Ovary (tissue), 9 donors: Measurements from ENCODE around the gene MEGF10. TPM values are rescaled to one million over a fixed set of nuclear protein-coding genes. Genes with fewer than 3 reads are reported as not detected.

Experiments
- DNase-seq, 5 donors: peaks; one replicate each; pipeline ENCODE4 v3.0.0-alpha.2; 2019 to 2020
- H3K27ac ChIP-seq, 2 donors: fragments of 200-600 bp; one replicate each; pipeline versions ENCODE4 v1.5.1 to v1.8.0; 2019 to 2022
- H3K27me3 ChIP-seq: fragments of 200-600 bp; one replicate; pipeline ENCODE4 v1.8.0; 2022
- H3K36me3 ChIP-seq: fragments of 200-600 bp; sonication (generic); one replicate; pipeline ENCODE4 v1.5.1; 2019
- H3K4me1 ChIP-seq: one replicate; pipeline ENCODE4 v1.8.1; 2013; ENCODE audit warnings: mild to moderate bottlenecking, moderate library complexity; ENCODE audit not compliant: insufficient read depth
- H3K4me3 ChIP-seq: fragments of 200-600 bp; sonication (generic); one replicate; pipeline ENCODE4 v1.5.1; 2017
- H3K9me3 ChIP-seq, 2 donors: fragments of 200-600 bp in 1 of 2; sonication (generic) in 1 of 2; one replicate each; pipeline versions ENCODE4 v1.5.1 to v1.8.1; 2013 to 2019; ENCODE audit warnings: mild to moderate bottlenecking in 1 of 2, moderate library complexity in 1 of 2
- EP300 ChIP-seq: sonication (generic); formaldehyde crosslinking; IDR thresholded peaks from one replicate; pipeline ENCODE4 v1.6.1; 2017; ENCODE audit warnings: antibody characterized with exemption
- POLR2A ChIP-seq: fragments of 450-650 bp; IDR thresholded peaks from one replicate; pipeline ENCODE4 v1.6.1; 2017; ENCODE audit warnings: antibody characterized with exemption, mild to moderate bottlenecking, moderate library complexity
- WGBS, 3 donors: extraction: QIAGEN DNeasy Blood & Tissue Kit in 1 of 3; methylation state at CpG; one replicate each; pipeline versions ENCODE4 v1.1.5 to v1.1.7; 2013 to 2017; 5-methylcytosine and 5-hydroxymethylcytosine counted together
- intact Hi-C, 4 donors: fragments of 100-400 bp; cut with DNase I; formaldehyde crosslinking; loops; one replicate each; pipeline versions ENCODE4 v1.11.0 to v1.15.1; 2022 to 2023
- polyA plus RNA-seq, 2 donors: library from polyadenylated mRNA; stranded (reverse); fragments of 200-250 nt in 1 of 2; fragments of 350-450 nt in 1 of 2; fragmentation: Illumina TruSeq in 1 of 2; extraction: RNeasy Lipid Tissue Mini Kit (QIAGEN cat#74804) in 1 of 2; gene quantifications; one replicate each; pipeline ENCODE4 v1.2.3, GENCODE V29; 2013 to 2014
- total RNA-seq, 7 donors: library from RNA; depleted of rRNA in 2 of 7; stranded (reverse); fragments of >200 nt in 2 of 7; fragmentation: NEBNext Ultra II Directional in 3 of 7; extraction: Animal tissue kit (Norgen Biotek cat#: 25700) in 3 of 7; gene quantifications; one replicate each; pipeline versions ENCODE4 v1.1.0 to v1.2.4, GENCODE V29; 2016 to 2023
- TF ChIP-seq, protein P1 (sequence below), 3 donors: fragments of 450-650 bp in 2 of 3; fragments of 200-600 bp in 1 of 3; IDR thresholded peaks; one replicate each; pipeline versions ENCODE4 v1.5.1 to v1.8.0; 2016 to 2022; ENCODE audit warnings: antibody characterized with exemption in 3 of 3, mild to moderate bottlenecking in 1 of 3
- donor health status: DM: no; HTN: no; CAD: no; lungs with moderate emphysema.
- donor health status: DM: no; HTN: no; CAD: no.
- donor health status: Bipolar disorder and iron deficiency.
- donor health status: DM: yes; HTN: yes; CAD: no.
- donor health status: DM: no; HTN: no; CAD: no.
- donor health status: DM: yes; HTN: yes; CAD: no.

The MEGF10 gene
- total and polyA plus RNA-seq, 9 donors: 0.10 to 1.2 (median 0.51) TPM; not detected in 1

DNA sequence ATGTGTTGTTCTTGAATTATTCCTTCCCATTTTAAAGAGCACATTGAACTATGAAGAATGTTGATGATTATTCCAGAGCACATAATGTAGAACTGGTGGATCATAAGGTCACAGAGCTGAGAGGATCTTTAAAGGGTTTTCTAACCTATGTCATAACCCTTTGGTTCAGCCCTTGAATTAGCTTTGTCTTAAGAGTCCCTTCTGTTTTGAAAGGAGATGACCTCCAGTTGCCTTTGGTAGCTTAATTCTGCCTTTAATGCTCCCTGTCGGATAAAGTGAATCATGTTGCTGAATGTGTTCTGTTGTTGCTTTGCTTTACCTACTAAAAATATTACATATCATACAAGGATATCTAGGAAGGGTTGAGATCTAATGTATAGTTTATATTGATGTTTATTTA is 127.8 kb downstream of the MEGF10 start:
- no peak for DNase-seq
- Histone ChIP-seq H3K4me3 (no peak overlapping the region), H3K27ac (no peak overlapping the region), H3K36me3 (no peaks in the 10 kb centered on the region), H3K27me3 (no peaks in the 10 kb centered on the region), H3K9me3 (no peaks in the 10 kb centered on the region), H3K4me1 (no peaks in the 10 kb centered on the region)
- TF ChIP-seq EP300 (no peak), POLR2A (no peak)
- TF ChIP-seq, protein P1, sequence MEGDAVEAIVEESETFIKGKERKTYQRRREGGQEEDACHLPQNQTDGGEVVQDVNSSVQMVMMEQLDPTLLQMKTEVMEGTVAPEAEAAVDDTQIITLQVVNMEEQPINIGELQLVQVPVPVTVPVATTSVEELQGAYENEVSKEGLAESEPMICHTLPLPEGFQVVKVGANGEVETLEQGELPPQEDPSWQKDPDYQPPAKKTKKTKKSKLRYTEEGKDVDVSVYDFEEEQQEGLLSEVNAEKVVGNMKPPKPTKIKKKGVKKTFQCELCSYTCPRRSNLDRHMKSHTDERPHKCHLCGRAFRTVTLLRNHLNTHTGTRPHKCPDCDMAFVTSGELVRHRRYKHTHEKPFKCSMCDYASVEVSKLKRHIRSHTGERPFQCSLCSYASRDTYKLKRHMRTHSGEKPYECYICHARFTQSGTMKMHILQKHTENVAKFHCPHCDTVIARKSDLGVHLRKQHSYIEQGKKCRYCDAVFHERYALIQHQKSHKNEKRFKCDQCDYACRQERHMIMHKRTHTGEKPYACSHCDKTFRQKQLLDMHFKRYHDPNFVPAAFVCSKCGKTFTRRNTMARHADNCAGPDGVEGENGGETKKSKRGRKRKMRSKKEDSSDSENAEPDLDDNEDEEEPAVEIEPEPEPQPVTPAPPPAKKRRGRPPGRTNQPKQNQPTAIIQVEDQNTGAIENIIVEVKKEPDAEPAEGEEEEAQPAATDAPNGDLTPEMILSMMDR (IDR thresholded peaks at IDR 0.05): no peak
- intact Hi-C loops: no loop called here
- 53 to 71% (median 65%) methylated on average over 1 of the region's 1 CpG for WGBS, 3 donors

GRCh38 chr5:127418974-127419682 is 128.5 kb downstream of the MEGF10 start:
- H3K27ac ChIP-seq: no peak overlapping the region
- no peak for TF ChIP-seq EP300
- no peak for TF ChIP-seq POLR2A
- TF ChIP-seq, protein P1 (IDR thresholded peaks at IDR 0.05): no peak
- intact Hi-C loops: no loop called here

DNA sequence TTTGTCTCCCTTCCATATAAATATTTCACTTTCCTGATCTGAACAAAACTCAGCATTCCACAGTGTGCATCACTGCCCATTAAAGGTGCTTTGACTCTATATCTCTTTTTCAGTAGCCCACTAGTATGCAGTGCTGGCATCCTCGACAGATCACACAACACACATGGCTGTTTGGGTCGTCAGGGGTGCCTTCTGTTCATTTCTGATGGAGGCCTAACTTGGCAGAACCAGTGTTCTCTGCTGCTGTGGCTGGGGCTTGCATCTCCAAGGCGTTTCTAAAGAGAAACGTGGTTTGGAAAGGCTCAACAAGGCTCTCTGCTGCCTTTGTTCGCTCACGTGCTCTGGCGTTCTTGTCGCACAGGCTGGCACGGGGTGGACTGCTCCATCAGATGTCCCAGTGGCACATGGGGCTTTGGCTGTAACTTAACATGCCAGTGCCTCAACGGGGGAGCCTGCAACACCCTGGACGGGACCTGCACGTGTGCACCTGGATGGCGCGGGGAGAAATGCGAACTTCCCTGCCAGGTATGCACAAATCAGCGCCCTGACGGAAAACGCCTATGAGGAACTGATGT is 129.2 kb downstream of the MEGF10 start:
- 89 to 92% (median 92%) methylated on average over 18 of the region's 18 CpGs for WGBS, 3 donors
- no peaks in the 10 kb centered on the region for H3K4me1 ChIP-seq
- TF ChIP-seq POLR2A (no peak), EP300 (no peak)
- TF ChIP-seq, protein P1 (IDR thresholded peaks at IDR 0.05): no peak
- no peaks in the 10 kb centered on the region for H3K36me3 ChIP-seq
- intact Hi-C loops: no loop called here
- no peak overlapping the region for H3K27ac ChIP-seq
- no peak overlapping the region for H3K4me3 ChIP-seq
- no peak for DNase-seq
- no peaks in the 10 kb centered on the region for H3K27me3 ChIP-seq
- H3K9me3 ChIP-seq: no peaks in the 10 kb centered on the region

More at GRCh38 chr5:127418974-127419682, 128.5 kb downstream of the MEGF10 start:
- H3K4me3 ChIP-seq: no peak overlapping the region
- no peaks in the 10 kb centered on the region for H3K4me1 ChIP-seq
- H3K9me3 ChIP-seq: no peaks in the 10 kb centered on the region
- H3K27me3 ChIP-seq: no peaks in the 10 kb centered on the region
- no peak for DNase-seq
- 61 to 73% (median 64%) methylated on average over 7 of the region's 7 CpGs for WGBS, 3 donors
- H3K36me3 ChIP-seq: no peaks in the 10 kb centered on the region

- DNase-seq: no peak
- H3K9me3 ChIP-seq: no peaks in the 10 kb centered on the region
- H3K27me3 ChIP-seq: no peaks in the 10 kb centered on the region
- 46 to 59% (median 58%) methylated on average over 3 of the region's 3 CpGs for whole genome bisulfite sequencing, 3 donors
- no peak overlapping the region for H3K27ac ChIP-seq
- H3K4me3 ChIP-seq: no peak overlapping the region
- no peaks in the 10 kb centered on the region for H3K36me3 ChIP-seq
- intact Hi-C loops: no loop called here
- no peaks in the 10 kb centered on the region for H3K4me1 ChIP-seq
- TF ChIP-seq POLR2A: no peak
- no peak for TF ChIP-seq EP300
Observed at GRCh38 chr5:127420758-127421157, 130.2 kb downstream of the MEGF10 start.

- H3K9me3 ChIP-seq: no peaks in the 10 kb centered on the region
- no peaks in the 10 kb centered on the region for H3K27me3 ChIP-seq
- intact Hi-C loops: no loop called here
- TF ChIP-seq EP300 (no peak), POLR2A (no peak)
- TF ChIP-seq, protein P1 (IDR thresholded peaks at IDR 0.05): no peak
- H3K36me3 ChIP-seq: no peaks in the 10 kb centered on the region
- DNase-seq: no peak
- H3K4me1 ChIP-seq: no peaks in the 10 kb centered on the region
- no peak overlapping the region for H3K27ac ChIP-seq
- WGBS, 3 donors: 74 to 79% (median 75%) methylated on average over 2 of the region's 2 CpGs
- H3K4me3 ChIP-seq: no peak overlapping the region
Observed at GRCh38 chr5:127421471-127421870, 130.9 kb downstream of the MEGF10 start.
